ENCODE results near the gene CRIP2.
A peak's percentile ranks its signal among the peaks of the same experiment; 100 is the strongest.

The CRIP2 gene

GRCh38 chr14:105455766-105456660 is 18.6 kb upstream of the CRIP2 start:
- H3K9me3 ChIP-seq (ENCODE audit: control insufficient read depth, insufficient read depth, low read length): no peaks in the 10 kb centered on the region
- H3K36me3 ChIP-seq (ENCODE audit: control insufficient read depth, insufficient read depth, low read length): peaks cover 63% of the 10 kb centered on the region
- H3K4me1 ChIP-seq (ENCODE audit: control insufficient read depth, insufficient read depth, low read length): no peaks in the 10 kb centered on the region
- H3K27me3 ChIP-seq (ENCODE audit: control insufficient read depth, insufficient read depth, low read length): no peaks in the 10 kb centered on the region
- H3K9ac ChIP-seq (ENCODE audit: low read depth, low read length): no peak overlapping the region
- no peak overlapping the region for H3K4me3 ChIP-seq (ENCODE audit: low read depth, low read length)

- no peaks in the 10 kb centered on the region for H3K27me3 ChIP-seq (ENCODE audit: control insufficient read depth, insufficient read depth, low read length)
- no peak overlapping the region for H3K4me3 ChIP-seq (ENCODE audit: low read depth, low read length)
- no peaks in the 10 kb centered on the region for H3K9me3 ChIP-seq (ENCODE audit: control insufficient read depth, insufficient read depth, low read length)
- no peak overlapping the region for H3K9ac ChIP-seq (ENCODE audit: low read depth, low read length)
- H3K4me1 ChIP-seq (ENCODE audit: control insufficient read depth, insufficient read depth, low read length): no peaks in the 10 kb centered on the region
- H3K36me3 ChIP-seq (ENCODE audit: control insufficient read depth, insufficient read depth, low read length): peaks cover 66% of the 10 kb centered on the region
These were observed 17.6 kb upstream of the CRIP2 start for GRCh38 chr14:105456736-105457617.

- H3K36me3 ChIP-seq (ENCODE audit: control insufficient read depth, insufficient read depth, low read length): peaks cover 62% of the 10 kb centered on the region
- H3K9me3 ChIP-seq (ENCODE audit: control insufficient read depth, insufficient read depth, low read length): no peaks in the 10 kb centered on the region
- H3K9ac ChIP-seq (ENCODE audit: low read depth, low read length): peak overlapping the region; percentile 8
- H3K4me1 ChIP-seq (ENCODE audit: control insufficient read depth, insufficient read depth, low read length): no peaks in the 10 kb centered on the region
- H3K4me3 ChIP-seq (ENCODE audit: low read depth, low read length): no peak overlapping the region
- no peaks in the 10 kb centered on the region for H3K27me3 ChIP-seq (ENCODE audit: control insufficient read depth, insufficient read depth, low read length)
These were observed 16.6 kb upstream of the CRIP2 start for GRCh38 chr14:105458010-105458409.

- peak overlapping the region; percentile 8 for H3K9ac ChIP-seq (ENCODE audit: low read depth, low read length)
- no peaks in the 10 kb centered on the region for H3K9me3 ChIP-seq (ENCODE audit: control insufficient read depth, insufficient read depth, low read length)
- no peaks in the 10 kb centered on the region for H3K27me3 ChIP-seq (ENCODE audit: control insufficient read depth, insufficient read depth, low read length)
- no peak overlapping the region for H3K4me3 ChIP-seq (ENCODE audit: low read depth, low read length)
- H3K4me1 ChIP-seq (ENCODE audit: control insufficient read depth, insufficient read depth, low read length): no peaks in the 10 kb centered on the region
- peaks cover 65% of the 10 kb centered on the region for H3K36me3 ChIP-seq (ENCODE audit: control insufficient read depth, insufficient read depth, low read length)
These were observed 16.1 kb upstream of the CRIP2 start for GRCh38 chr14:105458571-105458970.

GRCh38 chr14:105460116-105460515 is 14.5 kb upstream of the CRIP2 start:
- Histone ChIP-seq H3K4me1 (ENCODE audit: control insufficient read depth, insufficient read depth, low read length) (no peaks in the 10 kb centered on the region), H3K9ac (ENCODE audit: low read depth, low read length) (no peak overlapping the region), H3K36me3 (ENCODE audit: control insufficient read depth, insufficient read depth, low read length) (peaks cover 66% of the 10 kb centered on the region), H3K27me3 (ENCODE audit: control insufficient read depth, insufficient read depth, low read length) (no peaks in the 10 kb centered on the region), H3K4me3 (ENCODE audit: low read depth, low read length) (no peak overlapping the region), H3K9me3 (ENCODE audit: control insufficient read depth, insufficient read depth, low read length) (no peaks in the 10 kb centered on the region)

GRCh38 chr14:105460616-105461015 is 14.0 kb upstream of the CRIP2 start:
- Histone ChIP-seq H3K4me3 (ENCODE audit: low read depth, low read length) (no peak overlapping the region), H3K27me3 (ENCODE audit: control insufficient read depth, insufficient read depth, low read length) (no peaks in the 10 kb centered on the region), H3K4me1 (ENCODE audit: control insufficient read depth, insufficient read depth, low read length) (no peaks in the 10 kb centered on the region), H3K9ac (ENCODE audit: low read depth, low read length) (no peak overlapping the region), H3K36me3 (ENCODE audit: control insufficient read depth, insufficient read depth, low read length) (peaks cover 66% of the 10 kb centered on the region), H3K9me3 (ENCODE audit: control insufficient read depth, insufficient read depth, low read length) (no peaks in the 10 kb centered on the region)

- Histone ChIP-seq H3K4me3 (ENCODE audit: low read depth, low read length) (no peak overlapping the region), H3K9ac (ENCODE audit: low read depth, low read length) (no peak overlapping the region), H3K27me3 (ENCODE audit: control insufficient read depth, insufficient read depth, low read length) (no peaks in the 10 kb centered on the region), H3K36me3 (ENCODE audit: control insufficient read depth, insufficient read depth, low read length) (peaks cover 65% of the 10 kb centered on the region), H3K4me1 (ENCODE audit: control insufficient read depth, insufficient read depth, low read length) (no peaks in the 10 kb centered on the region), H3K9me3 (ENCODE audit: control insufficient read depth, insufficient read depth, low read length) (no peaks in the 10 kb centered on the region)
These were observed 12.7 kb upstream of the CRIP2 start for GRCh38 chr14:105461903-105462302.

GRCh38 chr14:105464501-105464900 is 10.1 kb upstream of the CRIP2 start:
- H3K4me1 ChIP-seq (ENCODE audit: control insufficient read depth, insufficient read depth, low read length): no peaks in the 10 kb centered on the region
- H3K9me3 ChIP-seq (ENCODE audit: control insufficient read depth, insufficient read depth, low read length): no peaks in the 10 kb centered on the region
- H3K36me3 ChIP-seq (ENCODE audit: control insufficient read depth, insufficient read depth, low read length): peaks cover 76% of the 10 kb centered on the region
- H3K27me3 ChIP-seq (ENCODE audit: control insufficient read depth, insufficient read depth, low read length): no peaks in the 10 kb centered on the region
- H3K4me3 ChIP-seq (ENCODE audit: low read depth, low read length): no peak overlapping the region
- no peak overlapping the region for H3K9ac ChIP-seq (ENCODE audit: low read depth, low read length)

- Histone ChIP-seq H3K36me3 (ENCODE audit: control insufficient read depth, insufficient read depth, low read length) (peaks cover 73% of the 10 kb centered on the region), H3K4me1 (ENCODE audit: control insufficient read depth, insufficient read depth, low read length) (no peaks in the 10 kb centered on the region), H3K4me3 (ENCODE audit: low read depth, low read length) (no peak overlapping the region), H3K27me3 (ENCODE audit: control insufficient read depth, insufficient read depth, low read length) (no peaks in the 10 kb centered on the region), H3K9me3 (ENCODE audit: control insufficient read depth, insufficient read depth, low read length) (no peaks in the 10 kb centered on the region), H3K9ac (ENCODE audit: low read depth, low read length) (no peak overlapping the region)
These were observed 9.2 kb upstream of the CRIP2 start for GRCh38 chr14:105465209-105466031.

- Histone ChIP-seq H3K4me1 (ENCODE audit: control insufficient read depth, insufficient read depth, low read length) (no peaks in the 10 kb centered on the region), H3K36me3 (ENCODE audit: control insufficient read depth, insufficient read depth, low read length) (peaks cover 61% of the 10 kb centered on the region)
These were observed 7.9 kb upstream of the CRIP2 start for GRCh38 chr14:105466531-105467248.

More at GRCh38 chr14:105466531-105467248, 7.9 kb upstream of the CRIP2 start:
- Histone ChIP-seq H3K9me3 (ENCODE audit: control insufficient read depth, insufficient read depth, low read length) (no peaks in the 10 kb centered on the region), H3K4me3 (ENCODE audit: low read depth, low read length) (no peak overlapping the region), H3K9ac (ENCODE audit: low read depth, low read length) (no peak overlapping the region), H3K27me3 (ENCODE audit: control insufficient read depth, insufficient read depth, low read length) (no peaks in the 10 kb centered on the region)
